Mucosa of gallbladder (tissue), 1 donor: ENCODE data around the gene GP1BB. TPM values are rescaled to one million over a fixed set of nuclear protein-coding genes. Genes with fewer than 3 reads are reported as not detected.
A peak's percentile ranks its signal among the peaks of the same experiment; 100 is the strongest.
"Not testable (repeated sequence)": the region's sequence is repeated elsewhere in the genome, so short reads cannot be mapped to it uniquely, and the experiment has no call there.

Experiments
- DNase-seq: peaks from one replicate; pipeline ENCODE4 v3.0.0-alpha.2; 2020; ENCODE audit warnings: low spot score
- total RNA-seq: library from RNA; stranded (reverse); gene quantifications from one replicate; pipeline ENCODE4 v1.2.1, GENCODE V29; 2021
- donor health status: DM: no; HTN: no; CAD: no.

GP1BB gene
- total RNA-seq: 5.4 TPM

DNA sequence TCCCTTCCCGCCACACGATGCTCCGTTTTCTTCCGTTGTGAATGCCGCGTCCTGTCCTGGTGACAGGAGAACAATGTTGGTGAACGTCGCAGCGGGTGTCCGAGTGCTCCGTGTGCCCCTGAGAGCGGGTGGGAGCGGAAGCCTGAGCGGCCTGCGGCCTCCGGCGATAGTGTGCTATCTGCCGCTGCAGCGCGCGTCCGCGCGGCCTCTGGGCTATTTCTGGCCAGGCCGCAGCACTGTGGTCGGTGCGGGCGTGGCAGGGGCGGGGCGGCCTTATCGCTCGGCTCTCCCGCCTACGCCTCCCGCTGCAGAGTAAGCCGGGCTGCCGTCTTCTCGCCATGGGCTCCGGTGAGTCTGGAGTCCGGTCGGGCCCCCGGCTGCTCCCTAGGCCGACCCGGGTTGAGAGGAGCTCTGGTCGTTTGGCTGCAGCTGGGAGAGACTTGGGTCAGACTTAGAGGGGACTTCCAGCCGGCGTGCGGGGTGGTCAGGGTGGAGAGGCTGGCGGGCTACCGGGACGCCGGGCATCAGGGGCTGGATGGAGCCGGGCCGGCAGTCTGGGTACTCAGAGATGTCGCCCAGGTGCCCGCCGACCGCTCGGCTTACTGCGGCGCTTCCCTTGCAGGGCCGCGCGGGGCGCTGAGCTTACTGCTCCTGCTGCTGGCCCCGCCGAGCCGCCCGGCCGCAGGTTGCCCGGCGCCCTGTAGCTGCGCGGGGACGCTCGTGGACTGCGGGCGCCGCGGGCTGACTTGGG, at the start of gene GP1BB:
Gene GP1BB (plus strand): TSS at position 308 of the 751 bp plus-strand sequence. CDS start 31 bp downstream, at position 339.
- no peak for DNase-seq

DNA sequence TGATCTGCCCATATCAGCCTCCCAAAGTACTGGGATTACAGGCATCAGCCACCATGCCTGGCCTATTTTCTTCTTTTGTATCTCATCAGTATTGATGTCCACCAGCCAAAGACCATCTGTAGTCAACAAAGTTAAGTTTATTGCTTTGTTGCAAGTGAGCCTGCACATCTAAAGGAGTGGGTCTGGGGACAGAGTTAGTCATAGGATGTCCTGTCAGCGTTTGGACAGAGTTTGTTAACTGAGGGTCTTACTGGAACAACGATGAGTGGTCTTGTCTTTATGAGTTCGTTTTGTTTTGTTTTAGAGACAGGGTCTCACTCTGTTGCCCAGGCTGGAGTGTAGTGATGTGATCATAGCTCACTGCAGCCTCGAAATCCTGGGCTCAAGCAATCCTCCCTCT, 49.7 kb upstream of the GP1BB start:
- no peak for DNase-seq

DNA sequence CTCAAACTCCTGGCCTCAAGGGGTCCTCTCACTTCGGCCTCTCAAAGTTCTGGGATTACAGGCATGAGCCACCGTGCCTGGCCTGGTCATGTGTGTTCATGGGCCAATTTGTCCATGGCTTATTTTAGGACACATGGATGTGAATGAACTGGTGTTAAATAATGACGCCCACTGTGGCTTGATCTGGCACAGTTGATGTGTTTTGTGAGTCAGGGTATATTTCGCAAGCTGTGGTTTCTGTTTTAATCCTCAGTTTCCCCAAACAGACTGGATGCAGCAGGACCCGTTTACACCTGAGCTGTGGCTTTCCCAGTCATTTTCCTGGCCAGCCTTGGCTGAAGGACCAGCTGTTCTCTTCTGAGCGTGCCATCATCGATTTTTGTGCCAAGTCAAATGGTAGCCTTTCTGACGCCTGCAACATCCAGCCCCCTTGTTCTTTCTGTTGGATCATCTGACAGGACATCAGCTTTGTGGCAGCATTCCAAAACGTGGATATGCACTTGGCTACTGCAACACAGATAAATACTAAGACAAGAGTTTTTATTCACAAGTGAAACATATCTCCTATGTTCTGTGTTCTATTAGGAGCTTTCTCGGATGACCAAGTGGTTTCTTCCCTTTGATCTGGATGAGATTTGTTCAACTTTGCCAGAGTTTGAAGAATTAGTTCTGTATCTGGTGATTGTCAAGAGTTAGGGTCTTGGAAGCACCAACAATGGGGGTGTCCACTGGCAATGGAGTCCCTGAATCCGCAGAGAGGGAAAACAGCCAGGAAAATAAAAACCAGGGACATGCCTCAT, 49.0 kb upstream of the GP1BB start:
- no peak for DNase-seq

DNA sequence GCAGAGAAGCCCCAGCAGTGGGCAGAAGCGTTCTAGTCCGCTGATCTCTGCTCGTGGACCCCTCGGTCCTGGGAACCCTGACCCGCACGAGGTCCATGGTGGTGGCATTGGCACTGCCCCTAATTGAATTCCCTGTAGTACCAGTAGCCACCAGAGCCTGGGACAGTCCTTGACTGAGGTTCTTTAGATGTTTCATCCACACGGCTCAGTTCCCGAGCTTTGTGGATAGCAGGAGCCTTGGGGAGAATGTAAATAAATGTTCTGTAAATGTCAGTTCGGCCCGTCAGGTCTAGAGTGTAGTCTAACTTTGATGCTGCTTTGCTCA, 48.4 kb upstream of the GP1BB start:
- no peak for DNase-seq

DNA sequence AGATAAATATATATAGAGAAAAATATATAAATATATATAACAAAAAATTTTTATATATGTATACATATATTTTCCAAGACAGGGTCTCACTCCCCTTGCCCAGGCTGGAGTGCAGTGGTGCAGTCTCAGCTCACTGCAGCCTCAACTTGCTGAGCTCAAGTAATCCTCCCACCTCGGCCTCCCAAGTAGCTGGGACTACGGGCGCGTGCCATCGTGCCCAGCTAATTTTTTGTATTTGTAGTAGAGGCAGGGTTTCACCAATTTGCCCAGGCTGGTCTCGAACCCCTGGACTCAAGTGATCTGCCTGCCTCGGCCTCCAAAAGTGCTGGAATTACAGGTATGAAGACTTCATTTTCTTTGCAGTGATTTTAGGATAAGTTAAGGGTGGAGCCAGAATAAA, 47.9 kb upstream of the GP1BB start:
- no peak for DNase-seq

DNA sequence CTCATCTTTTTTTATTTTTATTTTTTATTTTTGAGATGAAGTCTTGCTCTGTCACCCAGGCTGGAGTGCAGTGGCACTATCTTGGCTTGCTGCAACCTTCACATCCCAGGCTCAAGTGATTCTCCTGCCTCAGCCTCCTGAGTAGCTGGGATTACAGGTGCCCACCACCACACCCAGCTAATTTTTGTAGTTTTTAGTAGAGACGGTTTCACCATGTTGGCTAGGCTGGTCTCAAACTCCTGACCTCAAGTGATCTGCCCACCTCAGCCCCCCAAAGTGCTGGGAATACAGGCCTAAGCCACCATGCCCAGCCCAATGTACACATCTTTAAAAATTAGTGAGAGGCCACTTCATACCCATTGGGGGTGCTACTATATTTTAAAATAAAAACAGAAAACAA, 46.9 kb upstream of the GP1BB start:
- DNase-seq: not testable (repeated sequence)

DNA sequence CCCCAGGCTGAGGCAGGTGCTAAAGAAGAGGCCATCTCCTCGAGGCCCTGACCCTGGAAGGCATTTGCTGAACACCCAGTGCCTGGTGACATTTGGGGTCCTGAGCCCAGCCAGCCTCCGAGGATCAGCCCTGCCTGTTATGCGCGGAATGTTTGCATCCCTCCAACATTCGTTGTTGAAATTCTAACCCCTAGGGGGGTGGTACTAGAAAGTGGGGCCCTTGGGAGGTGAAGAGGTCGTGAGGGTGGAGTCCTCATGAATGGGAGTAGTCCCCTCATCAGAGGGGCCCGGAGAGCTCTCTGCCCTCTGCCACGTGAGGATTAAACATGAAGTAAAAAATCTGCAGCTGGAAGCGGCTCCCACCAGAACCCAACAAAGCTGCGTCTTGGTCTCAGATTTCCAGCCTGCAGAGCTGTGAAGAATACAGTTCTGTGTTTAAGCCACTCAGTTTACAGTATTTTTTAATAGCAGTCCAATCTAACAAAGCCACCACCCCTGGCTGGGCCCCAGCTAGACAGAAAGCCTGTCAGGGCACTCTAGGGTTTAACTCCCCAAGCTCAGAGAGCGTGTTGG, 44.3 kb upstream of the GP1BB start:
- DNase-seq: no peak

DNA sequence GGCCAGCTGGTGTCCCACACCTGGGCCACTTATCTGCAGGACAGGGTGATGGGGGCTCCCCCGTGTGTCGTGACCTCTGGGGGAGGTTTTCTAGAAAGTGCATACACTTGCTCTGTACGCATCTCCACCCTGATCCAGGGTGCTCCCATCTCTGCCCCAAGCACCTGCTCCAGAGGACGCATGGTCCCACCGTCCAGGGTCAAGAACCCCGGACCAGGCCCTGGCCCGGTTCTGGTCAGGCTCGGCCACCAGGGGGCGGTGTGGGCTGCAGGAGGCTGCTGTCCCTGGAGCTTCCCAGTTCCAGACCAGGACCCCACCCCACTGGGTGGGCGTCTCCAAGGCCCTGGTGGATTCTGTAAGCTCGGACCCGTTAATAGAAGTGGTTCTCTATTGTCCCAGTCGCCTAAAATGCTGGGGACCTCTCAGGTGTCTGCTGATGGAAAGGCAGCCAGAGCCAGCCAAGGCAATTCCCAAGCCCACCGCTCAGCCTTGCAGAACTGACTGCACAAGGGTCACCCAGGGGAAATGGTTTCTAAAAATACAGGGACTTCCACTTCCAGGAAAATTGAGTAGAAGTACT, 43.7 kb upstream of the GP1BB start:
- peak; percentile 21 for DNase-seq

DNA sequence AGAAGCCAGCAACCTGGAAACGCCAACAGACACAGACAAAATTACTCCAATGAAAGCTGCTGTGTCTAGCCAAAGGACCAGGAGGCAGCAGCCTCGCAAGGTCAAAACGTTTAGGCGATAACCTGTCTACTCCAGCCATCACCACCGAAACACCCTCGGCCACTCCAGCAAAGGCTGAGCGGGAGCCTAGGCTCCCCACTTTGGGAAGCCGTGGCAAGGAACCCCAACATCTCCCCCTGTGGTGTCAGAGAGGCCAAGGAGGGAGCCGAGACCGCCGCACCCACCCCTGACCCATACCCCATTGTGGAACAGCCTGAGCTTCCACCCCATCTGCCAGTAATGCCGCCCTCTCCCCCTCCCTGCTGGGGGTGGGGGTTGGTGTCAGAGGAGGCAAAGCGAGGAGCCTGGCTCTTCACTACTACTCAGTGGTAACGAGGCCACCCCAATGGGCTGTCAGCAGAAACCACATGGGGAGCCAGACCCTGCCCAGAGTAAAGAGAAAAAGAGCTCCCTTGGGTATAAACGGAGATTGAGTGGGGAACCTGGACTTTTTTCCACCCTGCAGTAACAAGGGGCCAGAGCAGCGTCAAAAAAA, 43.0 kb upstream of the GP1BB start:
- no peak for DNase-seq

DNA sequence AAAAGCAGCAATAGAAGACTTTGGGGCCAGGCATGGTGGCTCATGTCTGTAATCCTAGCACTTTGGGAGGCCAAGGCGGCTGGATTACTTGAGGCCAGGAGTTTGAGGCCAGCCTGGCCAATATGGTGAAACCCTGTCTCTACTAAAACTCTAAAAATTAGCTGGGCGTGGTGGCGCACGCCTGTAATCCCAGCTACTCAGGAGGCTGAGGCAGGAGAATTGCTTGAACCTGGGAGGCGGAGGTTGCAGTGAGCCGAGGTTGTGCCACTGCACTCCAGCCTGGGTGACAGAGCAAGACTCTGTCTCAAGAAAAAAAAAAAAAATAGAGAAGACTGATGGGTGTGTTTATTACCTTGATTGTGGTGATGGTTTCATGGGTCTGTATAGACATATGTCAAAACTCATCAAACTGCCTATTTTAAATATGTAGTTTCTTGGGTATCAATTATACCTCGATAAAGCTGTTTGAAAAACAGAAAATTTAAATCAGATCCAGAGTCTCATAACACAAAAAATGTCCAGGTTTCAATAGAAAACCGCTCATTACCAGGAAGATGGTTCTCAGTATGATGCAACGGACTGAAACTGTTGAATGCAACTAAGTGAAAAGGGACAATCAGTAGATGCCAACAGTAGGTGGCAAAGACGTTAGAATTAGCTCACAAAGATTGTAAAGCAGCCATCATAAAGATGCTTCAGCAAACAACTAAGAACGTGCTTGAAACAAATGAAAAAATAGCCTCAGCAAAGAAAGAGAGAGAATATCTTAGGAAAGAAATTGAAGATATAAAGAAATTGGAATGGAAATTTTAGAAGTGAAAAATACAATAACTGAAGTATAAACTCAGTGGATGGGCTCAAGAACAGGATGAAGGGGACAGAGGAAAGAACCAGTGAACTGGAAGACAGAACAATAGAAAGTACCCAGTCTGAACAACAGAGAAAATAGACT, 42.2 kb upstream of the GP1BB start:
- DNase-seq: no peak

DNA sequence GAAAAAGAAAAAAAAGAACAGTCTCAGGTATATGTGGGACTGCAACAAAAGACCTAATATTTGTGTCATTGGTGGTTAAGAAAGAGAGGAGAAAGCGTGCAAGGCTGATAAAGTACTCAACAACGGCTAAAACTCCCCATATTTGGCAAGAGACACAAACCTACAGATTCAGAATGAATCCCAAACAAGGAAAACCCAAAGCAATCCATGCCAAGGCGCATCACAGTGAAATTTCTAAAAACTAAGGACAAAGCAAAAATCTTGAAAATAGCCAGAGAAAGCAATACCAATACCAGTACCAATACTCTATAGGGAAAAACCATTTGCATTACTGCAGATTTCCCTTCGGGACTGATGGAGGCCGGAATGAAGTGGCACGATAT, 41.5 kb upstream of the GP1BB start:
- no peak for DNase-seq

DNA sequence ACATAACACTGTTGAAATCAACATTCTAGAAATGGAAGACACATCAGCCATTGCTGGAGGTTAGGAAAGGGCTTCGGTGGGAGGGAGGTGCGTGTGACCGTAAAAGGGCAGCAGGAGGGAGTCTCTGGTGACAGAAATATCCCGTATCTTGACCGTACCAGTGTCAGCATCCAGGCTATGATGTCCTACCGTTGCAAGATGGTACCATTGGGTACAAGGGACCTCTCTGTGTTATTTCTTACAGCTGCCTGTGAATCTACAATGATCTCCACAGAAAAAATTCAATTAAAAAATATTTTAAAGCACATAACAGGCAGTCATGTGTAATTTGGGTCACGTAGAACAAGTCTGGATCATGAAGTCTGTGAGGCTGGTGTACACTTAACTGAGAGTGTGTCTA, 36.4 kb upstream of the GP1BB start:
- DNase-seq: no peak

DNA sequence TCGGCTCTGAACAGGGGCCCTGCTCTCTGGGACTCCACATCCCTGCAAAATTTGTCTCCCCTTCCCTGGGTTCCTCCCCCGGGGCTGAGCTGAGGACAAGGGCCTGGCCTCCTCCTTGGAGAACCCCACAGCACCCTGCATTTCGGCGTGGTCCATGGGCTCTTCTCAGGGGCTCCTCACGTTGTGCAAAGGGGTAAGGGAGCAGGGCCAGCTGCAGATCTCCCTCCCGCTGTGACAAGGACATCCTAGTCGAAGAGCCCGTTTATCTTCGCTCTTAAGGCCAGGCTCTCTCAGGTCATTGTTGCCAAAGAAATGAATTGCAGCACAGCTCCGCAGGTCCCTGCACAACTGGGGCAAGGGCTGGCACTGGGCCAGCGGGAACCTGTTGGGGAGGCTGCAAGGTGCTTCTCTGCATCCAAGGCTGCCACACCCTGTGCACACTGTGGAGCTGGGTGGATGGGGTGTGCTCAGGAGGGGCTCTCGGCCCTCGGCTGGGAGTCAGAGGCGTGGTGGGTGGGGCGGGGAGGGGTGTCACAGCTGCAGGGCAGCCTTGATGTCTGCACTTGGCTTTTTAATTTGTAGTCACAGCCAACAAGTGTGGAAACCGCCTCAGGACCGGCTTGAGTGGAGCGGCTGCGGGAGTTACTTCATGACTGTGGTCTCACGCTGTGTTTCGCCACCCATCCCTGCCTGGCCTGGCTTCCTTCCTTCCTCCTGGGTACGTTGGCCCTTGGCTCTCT, 35.6 kb upstream of the GP1BB start:
- DNase-seq: no peak

DNA sequence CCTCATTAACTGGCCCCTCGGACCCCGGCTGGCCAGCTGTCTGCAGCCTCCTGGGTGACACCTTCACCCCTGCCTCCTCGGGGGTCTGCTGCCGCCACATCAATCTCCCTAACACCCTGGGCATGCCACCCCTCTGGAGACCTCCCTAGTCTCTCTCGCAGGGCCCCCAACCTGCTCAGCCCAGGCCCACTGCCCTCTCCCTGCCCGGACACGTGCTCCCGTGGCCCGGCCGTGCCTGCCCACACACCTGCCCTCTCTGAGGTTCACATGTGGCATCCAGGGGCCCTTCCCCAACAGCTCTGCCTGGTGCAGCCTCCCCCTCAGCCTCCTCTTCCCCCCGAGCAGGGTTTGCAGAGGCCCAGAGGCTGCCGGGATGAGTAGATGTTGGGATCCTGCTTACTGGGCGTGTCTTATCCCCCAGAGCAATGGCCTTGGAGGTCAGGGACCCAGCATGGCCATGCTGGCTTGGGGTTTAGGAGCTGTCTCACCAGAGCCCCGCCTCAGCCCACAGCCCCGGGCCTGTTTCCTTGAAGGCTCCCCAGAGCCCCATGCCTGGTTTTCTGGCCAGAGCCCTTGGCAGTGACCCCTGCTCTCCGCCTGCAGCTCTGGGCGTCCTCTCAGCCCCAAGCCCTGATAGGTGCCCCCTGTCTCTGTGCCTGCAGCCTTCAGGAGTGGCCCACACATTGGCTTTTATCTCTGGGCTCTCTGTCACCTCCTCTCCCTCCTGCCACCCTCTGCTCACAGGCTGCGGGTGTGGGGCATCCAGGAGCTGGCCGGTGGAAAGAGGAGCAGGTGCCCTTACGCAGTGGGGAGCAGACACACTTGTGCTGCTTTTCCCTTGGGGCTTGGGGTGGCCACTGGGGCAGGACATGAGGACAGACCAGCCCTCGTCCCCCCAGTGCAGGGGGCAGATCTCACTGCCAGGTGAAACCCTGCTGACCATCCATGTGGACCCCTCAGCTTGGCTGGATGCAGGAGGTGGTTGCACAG, 34.7 kb upstream of the GP1BB start:
- no peak for DNase-seq

DNA sequence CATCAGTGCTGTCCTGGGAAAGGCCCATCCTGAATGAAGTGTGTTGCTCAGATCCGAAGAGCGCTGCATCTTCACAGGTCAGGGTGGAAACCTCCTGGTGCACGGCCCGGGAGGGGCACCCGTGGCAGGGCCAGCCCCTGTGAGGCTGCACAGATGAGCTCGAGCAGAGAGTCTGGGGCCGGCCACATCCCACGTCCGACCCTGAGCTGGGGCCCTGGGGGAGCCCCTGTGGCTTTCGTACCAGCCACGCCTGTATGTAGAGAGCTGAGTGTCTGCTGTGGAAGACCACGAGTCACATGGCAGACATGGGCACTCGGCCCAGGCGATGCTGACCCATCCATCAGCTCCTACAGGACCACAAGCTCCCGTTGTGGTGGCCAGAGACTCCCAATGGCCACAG, 33.9 kb upstream of the GP1BB start:
- no peak for DNase-seq

DNA sequence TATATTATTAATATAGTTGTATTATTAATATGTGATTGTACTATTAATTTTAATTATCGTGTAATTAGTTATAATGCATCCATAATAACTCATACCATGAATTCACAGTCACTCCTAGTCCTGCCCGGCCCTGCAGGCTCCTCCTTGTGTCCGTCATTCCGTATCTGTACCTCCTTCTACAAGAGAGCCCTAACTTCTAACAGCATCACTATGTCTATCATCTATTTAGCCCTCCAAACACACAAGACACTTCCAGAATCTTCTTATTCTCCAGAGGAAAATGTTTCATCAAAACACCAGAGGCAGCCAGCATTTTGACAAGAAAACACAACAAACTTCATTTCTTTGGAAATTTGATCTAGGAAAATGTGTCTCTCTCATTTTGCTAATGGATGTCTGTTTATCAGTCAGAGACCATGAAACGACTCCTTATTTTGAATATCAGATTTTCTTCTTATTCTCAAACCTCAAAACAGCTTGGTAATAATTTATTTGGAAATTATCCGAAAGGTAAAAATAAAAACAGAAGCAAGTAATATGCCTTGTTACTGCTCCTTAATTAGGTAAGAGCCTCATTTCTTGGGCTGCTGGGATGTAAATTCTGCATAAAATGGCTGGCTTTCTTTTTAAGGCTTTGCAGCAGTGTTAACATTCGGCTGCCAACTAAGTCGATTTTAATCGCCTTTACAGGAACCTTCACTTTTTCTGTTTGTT, 32.2 kb upstream of the GP1BB start:
- no peak for DNase-seq

DNA sequence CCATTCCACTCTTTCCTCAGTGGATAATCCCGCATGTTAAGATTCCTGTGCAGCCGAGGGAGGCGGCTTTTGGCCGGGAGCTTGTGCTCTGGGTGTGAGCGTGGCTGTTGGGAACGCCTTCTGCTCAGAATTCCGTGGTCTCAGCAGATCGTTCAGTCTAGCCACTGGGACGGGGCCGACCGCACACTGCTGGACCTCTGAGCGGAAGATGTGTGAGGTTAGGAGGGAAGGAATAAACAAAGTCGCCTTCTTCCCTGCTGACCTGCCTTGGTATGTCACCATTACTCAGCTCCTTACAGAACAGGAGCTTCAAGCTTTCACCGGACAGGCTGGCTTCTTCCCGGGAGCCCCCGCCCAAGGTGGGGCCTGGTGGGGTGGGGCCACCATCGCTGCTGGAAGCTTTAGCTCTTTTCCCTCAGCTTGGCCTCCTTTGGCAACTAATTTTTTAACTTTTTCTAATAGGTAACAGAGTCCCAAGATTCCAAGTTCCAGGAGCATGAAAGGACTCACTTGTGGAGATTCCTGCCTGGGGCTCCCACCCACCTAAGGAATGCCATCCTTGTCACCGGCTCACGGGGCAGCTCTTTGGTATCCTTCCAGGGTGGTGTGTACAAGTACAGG, 31.5 kb upstream of the GP1BB start:
- DNase-seq: no peak

DNA sequence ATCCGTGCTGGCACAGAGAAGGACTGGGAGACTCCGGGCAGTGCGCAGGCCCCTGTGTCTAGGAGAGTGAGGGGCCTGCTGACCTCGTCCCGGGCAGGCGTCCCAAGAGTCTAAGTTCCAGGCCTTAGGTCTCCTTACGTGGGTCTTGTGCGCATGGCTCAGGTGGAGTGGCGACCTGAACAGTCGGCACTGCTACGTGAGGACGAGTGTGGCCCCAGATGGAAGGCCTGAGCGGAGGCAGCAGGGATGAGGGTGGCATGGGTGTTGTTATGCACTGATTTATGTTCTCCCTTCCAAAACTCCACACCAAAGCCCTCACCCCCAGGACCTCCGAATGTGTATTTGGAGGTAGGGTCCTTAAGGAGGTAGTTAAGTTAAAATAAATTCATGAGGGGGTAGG, 29.8 kb upstream of the GP1BB start:
- no peak for DNase-seq
